NCI-H2171 (cell line): ENCODE data around the gene PDE5A.

Experiments used
- DNase-seq: peaks from one replicate; lab custom pipeline; 2025; lab: John Stamatoyannopoulos, UW

The PDE5A gene

DNA sequence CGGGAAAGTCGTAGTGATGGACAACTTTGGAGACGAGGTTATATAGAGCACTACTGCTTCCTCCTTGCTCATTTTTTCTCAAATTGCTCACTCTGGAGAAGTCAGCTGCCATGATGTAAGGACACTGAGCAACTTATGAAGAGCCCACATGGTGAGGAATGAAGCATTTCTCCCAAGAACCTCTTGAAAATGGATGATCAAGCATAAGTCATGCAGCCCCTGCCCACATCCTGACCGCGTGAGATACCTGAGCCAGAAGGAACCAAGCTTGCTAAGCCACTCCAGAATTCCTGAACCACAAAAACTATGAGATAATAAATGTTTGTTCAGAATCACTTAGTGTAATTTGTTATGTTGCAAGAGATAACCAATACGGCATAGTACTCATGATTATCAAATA, 42.8 kb downstream of the PDE5A start:
- no peak for DNase-seq

DNA sequence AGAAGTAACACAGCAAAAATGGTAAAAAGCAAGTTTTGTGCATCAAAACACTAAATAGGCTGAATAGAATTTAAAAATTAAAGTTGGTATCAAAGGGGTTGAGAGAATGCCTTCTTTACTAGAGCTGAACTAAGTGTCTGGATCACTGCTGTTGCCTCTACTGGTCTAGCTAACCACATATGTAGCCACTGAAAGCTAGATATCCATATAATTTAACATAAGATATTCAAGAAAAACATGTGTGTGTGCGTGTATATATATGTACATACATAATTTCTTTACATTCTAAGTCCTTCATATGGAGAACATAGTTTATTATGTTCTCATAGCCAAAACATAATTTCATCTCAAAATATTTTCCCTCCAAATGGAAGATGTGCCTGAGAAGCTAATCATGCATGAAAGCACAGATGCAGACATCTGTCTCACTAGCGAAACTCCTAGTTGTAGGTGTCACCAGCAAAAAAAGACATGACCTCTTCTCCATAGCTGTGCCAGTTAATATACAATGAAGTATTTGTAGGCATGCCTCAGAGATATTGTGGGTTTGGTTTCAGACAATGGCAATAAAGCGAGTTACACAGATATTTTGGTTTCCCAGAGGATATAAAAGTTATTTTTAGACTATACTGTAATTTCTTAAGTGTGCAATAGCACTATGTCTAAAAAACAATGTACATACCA, 47.3 kb downstream of the PDE5A start:
- DNase-seq: no peak

DNA sequence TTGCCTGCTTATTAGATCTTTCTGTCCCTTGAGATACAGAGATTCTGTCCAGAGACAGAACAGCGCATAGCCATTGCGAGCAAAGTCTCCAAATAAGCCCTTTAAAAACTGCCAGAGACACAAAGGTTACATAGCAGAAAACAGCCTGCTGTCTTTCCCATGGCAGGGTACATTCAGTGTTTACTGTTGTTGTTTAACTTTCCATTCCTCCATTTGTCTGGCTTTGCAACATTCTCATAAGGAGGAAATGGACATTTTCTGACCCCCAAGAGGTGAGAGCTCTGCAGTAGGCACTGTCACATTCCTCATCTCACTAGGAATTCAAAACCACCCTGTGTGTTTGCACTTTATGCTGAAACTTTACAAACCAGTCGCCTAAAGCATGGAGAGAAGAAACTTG, 48.3 kb downstream of the PDE5A start:
- DNase-seq: no peak

DNA sequence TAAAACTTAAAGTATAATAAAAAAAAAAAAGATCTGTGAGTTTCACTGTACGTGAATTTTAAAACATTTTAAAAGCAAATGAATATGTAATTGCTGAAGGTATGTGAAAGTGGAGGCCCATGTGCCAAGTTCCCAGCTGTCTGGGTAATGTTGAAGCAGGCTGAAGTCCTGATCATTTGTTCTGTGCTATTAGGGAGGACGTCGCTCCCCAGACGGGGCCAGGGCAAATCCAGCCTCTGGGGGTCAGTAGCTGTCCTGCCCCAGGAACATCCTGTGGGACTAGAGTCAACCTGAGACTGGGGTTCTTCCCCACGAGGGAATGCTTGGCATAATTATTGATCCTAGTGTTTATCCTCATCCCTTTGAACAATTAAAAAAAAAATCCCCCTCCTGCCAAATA, 48.8 kb downstream of the PDE5A start:
- DNase-seq: no peak

DNA sequence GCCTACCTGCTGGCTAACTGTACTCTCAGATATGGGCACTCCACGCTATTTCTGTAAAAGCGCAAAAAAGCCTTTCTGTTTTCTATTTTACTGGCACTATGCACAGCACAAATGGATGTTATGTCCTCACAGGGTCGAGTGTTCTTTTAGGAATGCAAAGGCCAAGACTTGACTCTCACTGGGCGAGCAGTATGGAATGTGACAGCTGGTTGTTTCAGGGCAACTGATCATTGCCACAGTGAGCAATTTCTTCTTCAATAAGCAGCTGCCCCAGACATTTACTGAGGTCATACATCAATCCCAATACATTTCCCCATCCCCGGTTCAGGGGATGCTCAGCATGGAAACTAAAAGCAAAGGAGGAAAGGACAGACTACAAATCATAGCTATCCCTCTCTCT, 58.2 kb downstream of the PDE5A start:
- DNase-seq: no peak

DNA sequence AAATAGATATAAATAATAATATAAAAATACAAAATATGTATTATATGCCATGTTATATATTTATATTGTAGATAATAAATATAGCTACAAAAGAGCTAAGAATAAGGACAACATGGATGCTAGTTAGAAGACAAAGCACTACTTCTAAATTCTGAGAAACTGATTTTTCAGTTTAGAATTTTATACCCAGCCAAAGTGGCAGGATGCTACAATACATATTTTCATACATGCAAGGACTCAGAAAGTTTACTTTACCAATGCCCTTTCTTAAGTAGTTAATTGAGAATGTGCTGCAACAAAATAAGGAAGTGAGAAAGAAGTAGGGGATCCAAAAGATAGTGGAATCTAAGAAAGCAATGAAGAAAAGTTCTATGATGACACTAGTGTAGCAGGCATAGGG, 64.5 kb downstream of the PDE5A start:
- DNase-seq: no peak

DNA sequence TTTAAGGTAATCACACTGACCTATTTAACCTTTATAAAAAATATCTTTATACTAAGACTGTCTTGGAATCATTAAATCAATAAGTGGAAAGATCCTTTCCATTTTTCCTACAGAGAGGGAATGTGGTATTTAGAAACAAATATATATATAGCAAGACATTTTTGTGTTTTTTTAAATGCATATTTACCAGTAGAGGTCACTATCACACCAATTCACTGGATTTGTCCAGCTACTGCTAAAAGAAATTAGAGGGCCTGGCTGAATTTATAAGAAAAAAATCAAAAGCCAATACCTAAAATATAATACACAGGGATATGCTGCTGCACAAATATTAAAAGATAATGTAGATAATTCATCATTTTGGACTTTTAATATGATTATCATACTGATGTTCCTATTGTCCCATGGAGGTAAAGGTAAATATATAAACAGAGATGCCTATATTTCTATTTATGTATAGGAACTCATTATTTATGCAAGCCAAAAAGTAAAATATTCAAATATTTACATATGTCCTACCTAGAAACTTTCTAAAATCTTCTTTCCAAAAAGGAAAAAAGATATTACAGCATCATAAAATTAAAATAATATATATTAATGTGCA, 69.5 kb downstream of the PDE5A start:
- no peak for DNase-seq

DNA sequence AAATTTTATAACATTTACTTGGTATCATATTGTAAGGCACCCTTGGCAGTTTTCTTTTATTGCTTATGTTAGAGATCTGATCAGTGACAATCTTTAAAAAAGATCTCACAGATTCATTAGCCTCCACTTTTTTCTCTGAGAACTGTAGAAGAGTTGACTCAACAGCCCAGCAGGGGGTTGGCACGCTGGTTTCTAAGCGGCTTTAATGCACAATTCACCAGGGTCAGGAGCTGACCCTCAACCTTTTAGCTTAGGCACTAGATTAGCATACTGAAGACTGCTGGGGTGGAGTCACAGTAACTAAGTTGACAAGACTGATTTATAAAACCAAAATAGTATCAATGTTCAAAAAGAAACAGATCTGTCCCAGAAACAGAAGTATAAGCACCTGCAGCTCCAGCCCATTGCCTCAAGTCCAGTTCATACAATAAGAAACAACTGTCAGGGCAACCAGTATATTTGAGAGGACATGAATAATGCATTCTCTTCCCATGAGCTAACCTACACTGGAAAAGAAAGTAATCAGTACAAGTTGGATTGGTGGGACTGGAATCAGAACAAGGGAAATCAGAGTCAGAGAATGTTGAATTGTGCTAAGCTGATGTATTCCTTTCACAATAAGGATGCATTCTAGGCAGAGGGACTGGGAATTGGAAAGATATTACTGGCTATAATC, 77.6 kb downstream of the PDE5A start:
- no peak for DNase-seq

DNA sequence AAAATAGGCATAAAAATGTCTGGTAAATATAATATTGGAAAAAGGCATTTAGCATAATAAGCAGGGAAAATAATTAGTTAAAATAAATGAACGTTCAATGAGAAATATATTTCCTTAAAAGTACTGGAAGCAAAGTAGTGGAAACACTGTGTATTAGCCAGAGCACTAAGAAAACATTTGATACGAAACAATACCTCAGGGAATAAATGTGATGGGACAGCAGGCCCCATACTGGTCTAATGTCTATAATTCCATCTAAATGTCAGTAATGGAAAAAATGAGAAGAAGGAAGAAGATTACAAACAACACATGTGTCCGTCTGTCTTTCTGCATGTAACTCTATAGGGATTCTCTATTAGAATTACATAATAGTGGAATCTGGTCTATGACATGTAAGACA, 79.0 kb downstream of the PDE5A start:
- DNase-seq: no peak

DNA sequence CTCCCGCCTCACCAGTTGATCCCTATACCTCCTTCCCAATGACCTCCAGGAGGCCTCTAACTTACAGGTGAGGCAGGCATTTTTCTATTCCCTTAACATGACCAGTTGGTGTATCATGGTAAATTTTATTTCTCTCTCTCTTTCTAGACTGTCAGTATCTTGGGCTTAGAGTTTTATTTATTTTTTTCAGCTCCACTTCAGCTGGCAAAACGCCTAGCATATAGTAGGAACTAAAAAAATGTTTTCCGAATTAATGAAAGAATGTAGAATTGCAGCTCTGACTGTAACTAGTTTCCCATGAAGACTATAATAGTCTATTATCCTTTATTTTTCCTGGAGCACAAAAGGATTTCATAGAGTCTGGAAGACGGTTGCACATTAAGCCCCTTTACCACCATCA, 84.8 kb downstream of the PDE5A start:
- DNase-seq: no peak

DNA sequence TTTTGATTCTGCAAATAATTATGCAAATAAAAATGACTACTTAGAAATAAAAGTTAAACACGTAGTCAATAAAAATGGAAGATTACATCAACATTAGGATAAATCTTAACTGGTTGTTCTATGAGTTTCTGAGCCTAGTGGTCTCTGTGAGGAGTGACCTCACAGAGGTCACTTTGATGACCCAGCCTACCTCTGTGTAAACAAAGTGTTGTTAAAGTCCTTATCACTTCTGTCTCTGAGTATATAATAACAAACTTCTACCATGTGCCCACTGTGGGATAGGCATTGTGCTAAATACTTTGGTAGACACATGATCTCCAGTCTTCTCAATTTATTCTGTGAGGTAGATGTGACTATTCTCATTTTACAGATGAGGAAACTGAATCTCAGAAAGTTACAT, 85.4 kb downstream of the PDE5A start:
- no peak for DNase-seq

DNA sequence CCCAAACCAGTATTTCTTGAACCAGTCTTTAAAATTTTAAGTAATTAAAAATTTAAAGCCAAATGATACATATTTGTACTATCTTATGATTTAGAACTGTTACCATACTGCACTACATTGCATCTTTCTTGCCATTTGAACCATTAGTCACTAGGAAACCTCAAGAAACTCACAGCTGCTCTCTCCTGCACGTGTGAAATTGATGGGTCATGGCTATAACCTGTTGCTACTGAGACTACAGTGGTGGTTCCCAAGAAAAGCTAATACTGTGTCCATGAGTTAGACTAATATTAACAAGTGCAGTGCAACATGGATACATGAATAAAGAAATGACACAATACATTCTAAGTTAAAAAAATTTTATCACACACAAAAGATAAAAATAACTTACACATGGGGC, 88.4 kb downstream of the PDE5A start:
- no peak for DNase-seq

DNA sequence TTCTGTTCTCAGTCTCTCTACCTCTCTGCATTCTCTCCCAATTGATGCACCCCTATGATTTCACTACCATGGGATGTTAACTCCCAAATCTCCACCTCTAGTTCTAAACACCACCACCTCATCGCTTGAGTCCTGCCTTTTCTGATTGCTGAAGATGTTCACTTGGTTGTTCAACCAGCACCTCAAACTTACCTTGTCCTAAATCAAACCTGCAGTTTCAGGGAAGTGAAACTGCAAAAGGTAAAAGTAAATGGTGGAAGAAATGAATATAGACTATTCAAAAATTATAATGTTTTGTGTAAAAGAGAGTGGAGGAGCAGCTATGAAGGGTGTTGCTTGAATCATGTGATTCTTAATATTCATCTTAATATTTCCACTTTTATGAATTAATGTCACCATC, 91.0 kb downstream of the PDE5A start:
- no peak for DNase-seq

DNA sequence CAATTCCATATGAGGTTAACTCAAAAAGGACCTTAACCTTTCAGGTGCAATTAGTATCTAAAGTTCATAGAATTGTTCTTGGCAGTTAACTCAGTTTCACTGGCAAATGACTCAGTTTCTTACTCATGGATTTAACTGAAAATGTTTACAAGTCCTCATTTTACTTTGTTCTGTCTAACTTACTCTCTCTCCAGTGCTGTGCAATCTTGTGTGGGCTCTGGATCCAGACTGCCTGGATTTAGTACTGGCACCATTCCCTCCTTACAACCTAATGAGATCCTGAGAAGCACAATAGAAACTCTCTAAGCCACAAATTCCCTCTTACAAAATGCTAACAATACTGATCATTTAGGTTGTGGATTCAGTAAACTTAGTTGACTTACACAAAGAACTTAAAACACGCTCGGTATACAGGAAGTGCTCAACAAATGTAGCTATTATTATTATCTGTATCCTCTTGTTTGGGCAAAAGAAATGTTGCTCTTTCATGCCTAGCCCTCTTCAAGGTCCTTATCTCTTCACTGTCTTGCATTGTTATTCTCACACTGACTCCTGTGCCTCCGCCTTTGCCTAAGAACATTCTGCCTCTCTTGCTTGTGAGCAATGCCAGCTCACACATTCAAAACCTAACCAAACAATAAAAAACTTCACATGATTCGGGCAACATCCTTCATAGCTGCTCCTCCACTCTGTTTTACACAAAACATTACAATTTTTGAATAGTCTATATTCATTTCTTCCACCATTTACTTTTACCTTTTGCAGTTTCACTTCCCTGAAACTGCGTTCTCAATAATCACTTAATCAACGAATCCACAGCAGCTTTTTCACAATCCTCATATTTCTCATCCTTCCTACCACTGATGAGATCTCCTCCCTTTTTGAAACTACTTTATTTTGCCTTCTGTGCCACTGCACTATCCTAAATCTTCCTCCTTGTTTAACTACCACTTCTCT, 91.8 kb downstream of the PDE5A start:
- no peak for DNase-seq

DNA sequence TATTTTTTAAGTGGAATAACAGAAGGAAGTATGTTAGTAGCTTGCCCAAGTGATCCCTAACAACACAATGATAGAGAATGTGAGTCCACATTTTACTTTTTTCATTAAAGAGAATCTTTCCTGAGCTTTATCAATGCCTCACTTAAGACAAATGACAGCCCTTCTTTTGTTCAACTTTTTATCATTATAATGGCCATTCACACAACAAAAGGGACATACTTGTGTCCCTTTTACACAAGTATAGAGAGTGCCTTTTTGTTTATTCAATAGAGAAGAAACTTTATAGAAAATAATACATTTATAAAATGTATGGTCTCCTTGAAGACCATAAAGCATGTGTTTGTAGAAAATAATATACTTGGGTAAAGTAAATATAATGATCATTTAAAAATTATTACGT, 96.3 kb downstream of the PDE5A start:
- no peak for DNase-seq

DNA sequence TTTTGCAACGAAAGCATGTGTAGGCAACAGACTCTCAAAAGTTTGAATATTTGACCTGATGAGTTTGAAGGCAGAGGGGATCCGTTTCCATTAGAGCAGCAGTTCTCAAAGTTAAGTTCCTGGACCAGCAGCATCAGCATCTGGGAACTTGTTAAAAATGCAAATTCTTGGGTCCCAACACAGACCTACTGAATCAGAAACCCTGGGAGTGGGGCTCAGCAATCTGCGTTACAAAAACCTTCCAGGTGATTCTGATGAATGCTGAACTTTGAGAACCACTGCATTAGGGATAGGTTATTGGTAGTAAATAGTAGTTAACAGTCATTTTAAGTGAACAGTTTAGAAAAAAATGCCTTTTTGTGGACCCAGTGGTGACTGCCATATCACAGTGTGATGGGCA, 98.8 kb downstream of the PDE5A start:
- no peak for DNase-seq

DNA sequence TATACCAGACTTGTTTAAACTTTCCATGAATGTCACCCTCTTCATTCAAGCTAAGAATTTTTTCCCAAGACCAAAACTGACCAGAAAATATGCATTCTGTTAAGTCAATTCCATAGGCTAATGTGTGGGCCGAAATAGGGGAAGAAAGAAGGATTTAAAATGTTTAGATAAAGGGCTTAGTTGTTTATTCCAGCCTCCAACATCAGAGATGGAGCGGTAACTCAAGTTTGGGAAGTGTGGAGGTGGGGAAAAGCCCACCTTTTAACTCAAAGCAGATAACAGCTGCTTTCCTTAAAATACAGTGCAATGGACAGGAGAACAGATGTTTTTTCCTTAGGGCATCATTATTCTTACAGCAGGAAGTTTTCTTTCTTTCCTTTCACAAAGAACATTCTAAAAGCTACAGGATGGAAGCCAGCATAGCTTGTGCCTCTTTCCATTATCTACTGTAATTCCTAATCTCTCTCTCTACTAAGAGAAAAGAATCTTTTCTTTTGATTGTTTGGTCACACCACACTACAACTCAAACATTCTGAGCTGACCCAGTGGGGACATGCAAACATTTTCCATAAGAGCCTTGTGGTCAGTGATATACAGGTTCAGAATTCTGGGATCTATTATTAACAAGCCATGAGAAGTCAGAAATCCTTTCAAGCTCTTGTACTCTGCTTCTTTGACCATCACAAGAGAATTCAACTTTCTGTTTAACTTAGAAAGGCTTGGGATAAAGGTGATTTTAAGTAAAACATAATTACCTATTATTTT, 101.6 kb downstream of the PDE5A start:
- DNase-seq: no peak

DNA sequence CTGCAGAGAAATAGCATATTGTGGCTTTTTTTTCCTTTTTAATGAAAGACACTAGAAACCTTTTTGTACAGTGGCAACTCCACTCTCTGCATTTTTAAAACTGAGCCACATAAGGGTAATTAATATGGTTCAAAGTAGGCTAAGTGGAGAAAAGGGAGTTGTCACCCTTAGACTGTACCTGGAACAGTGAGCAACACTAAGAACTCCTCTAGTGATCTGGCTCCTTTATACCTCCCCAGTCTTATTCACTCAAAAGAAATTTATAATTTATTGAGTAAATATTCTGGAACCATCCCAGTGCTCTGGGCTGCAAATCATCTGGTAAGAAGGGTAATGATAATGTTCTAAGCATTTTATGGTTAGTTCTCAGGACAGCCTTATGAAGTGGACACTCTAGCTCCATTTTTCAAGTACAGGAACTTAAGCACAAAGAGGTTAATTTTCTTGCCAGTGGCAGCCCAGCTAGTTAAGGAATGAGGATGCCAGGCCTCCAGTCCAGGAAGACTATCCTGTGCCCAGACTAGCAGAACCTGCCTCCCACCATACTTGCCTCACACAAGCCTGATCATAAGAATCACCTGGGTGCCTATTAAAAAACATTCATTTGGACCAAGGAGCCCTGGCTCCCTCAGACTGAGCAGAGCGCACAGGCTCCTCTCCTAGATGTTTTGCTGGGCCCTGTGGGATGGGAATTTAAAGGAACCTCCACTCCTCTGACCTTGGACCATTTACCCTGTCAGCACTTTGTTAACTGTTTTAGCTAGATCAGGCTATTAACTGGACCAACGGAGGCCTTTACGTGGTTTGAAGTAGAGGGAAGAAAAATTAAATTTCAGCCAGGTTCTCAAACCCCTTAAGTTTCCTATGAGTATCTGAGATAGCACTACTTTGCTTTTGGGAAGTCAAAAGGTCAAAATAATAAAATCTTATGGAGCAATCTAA, 102.6 kb downstream of the PDE5A start:
- no peak for DNase-seq

DNA sequence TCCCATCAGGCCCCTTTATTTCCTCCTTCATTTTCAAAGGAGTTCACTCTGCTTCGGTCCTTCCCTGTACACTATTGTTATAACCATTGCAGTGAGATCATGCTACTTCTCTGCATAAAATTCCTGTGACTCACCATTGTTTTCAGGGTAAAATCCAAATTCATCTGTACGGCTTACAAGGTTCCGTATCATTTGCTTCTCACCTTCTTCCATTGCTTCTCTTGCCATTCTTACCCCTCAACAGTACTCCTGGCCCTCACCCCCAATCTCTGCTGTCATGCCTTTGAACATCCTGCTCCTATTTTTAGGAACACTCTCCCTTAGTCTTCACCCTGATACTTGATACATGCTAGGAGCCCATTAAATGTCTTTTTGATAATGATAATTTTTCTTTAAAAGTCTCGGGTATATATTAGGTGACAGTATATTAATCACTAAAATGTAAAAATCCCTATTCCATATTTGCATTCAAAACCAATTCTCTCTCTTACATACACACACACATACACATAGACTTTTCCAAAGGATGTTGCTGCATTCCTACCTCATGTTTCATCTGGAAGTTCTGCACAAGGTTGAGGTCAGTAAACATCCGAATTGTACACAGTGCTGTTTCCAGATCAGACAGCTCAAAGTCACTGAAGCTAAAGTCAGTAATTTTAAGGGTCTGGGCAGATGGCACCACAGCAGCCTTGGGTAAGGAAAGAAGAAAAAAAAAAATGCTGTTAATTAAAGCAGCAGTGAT, 103.4 kb downstream of the PDE5A start:
- no peak for DNase-seq

DNA sequence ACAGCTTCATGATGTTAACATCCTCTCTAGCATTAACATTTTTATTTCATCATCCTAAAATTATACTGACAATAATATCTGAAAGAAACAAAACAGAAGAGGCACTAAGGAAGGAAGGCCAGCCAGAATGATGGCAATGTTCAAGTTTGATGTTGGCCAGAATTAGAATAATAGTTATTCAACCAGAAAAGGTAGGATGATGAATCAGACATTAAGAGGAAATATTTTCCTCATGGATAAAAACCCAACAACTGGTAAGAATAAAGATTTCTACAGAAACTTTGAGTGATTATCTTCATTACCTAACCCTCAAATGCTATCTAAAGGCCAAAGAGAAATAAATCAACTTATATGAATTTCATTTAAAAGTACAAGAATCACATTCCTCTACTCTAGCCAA, 105.2 kb downstream of the PDE5A start:
- no peak for DNase-seq
